AG08396 (cell line): ENCODE measurements around the gene ZNF407.
A peak's percentile ranks its signal among the peaks of the same experiment; 100 is the strongest.

Experiments
- DNase-seq: peaks from one replicate; pipeline ENCODE4 v3.0.0; 2012; ENCODE audit warnings: low spot score, mixed read lengths

Gene ZNF407

GRCh38 chr18:74679006-74679678 lies 81.5 kb downstream of the ZNF407 start:
- DNase-seq: no peak

GRCh38 chr18:74679679-74680076 lies 82.0 kb downstream of the ZNF407 start:
- no peak for DNase-seq

GRCh38 chr18:74682141-74682990 lies 84.7 kb downstream of the ZNF407 start:
- DNase-seq: no peak

- DNase-seq: no peak
Observed at GRCh38 chr18:74682991-74683297, 85.3 kb downstream of the ZNF407 start.

- no peak for DNase-seq
Observed at GRCh38 chr18:74683573-74683972, 85.9 kb downstream of the ZNF407 start.

GRCh38 chr18:74689251-74689650 lies 91.6 kb downstream of the ZNF407 start:
- DNase-seq: peak; percentile 12

- no peak for DNase-seq
Observed at GRCh38 chr18:74692367-74693013, 94.8 kb downstream of the ZNF407 start.

GRCh38 chr18:74694436-74694835 lies 96.8 kb downstream of the ZNF407 start:
- DNase-seq: no peak

GRCh38 chr18:74695170-74695569 lies 97.5 kb downstream of the ZNF407 start:
- no peak for DNase-seq

GRCh38 chr18:74698881-74699280 lies 101.2 kb downstream of the ZNF407 start:
- no peak for DNase-seq

GRCh38 chr18:74699455-74699854 lies 101.8 kb downstream of the ZNF407 start:
- DNase-seq: no peak

GRCh38 chr18:74702950-74703349 lies 105.3 kb downstream of the ZNF407 start:
- no peak for DNase-seq

GRCh38 chr18:74708169-74708568 lies 110.5 kb downstream of the ZNF407 start:
- no peak for DNase-seq

GRCh38 chr18:74709452-74709851 lies 111.8 kb downstream of the ZNF407 start:
- no peak for DNase-seq

GRCh38 chr18:74714120-74714519 lies 116.5 kb downstream of the ZNF407 start:
- no peak for DNase-seq

- DNase-seq: no peak
Observed at GRCh38 chr18:74714791-74715190, 117.1 kb downstream of the ZNF407 start.

- no peak for DNase-seq
Observed at GRCh38 chr18:74715306-74715705, 117.6 kb downstream of the ZNF407 start.

GRCh38 chr18:74715865-74716712 lies 118.4 kb downstream of the ZNF407 start:
- DNase-seq: no peak

- DNase-seq: no peak
Observed at GRCh38 chr18:74718312-74718711, 120.6 kb downstream of the ZNF407 start.

- no peak for DNase-seq
Observed at GRCh38 chr18:74722237-74722636, 124.6 kb downstream of the ZNF407 start.

- DNase-seq: peak; percentile 27
Observed at GRCh38 chr18:74724186-74724585, 126.5 kb downstream of the ZNF407 start.

GRCh38 chr18:74725690-74726089 lies 128.0 kb downstream of the ZNF407 start:
- DNase-seq: no peak
